ENCODE measurements around the gene INSIG1.

Gene INSIG1

GRCh38 chr7:155324012-155324917 lies 26.6 kb downstream of the INSIG1 start:
- no peak for DNase-seq (ENCODE audit: extremely low read depth, low read depth)
- no peak overlapping the region for H3K4me3 ChIP-seq (replicated peaks; ENCODE audit: low read depth, low read length)
- TF ChIP-seq CTCF (IDR thresholded peaks at IDR 0.05; ENCODE audit: low read depth, low read length, missing control alignments) = no peak

GRCh38 chr7:155324918-155325235 lies 27.2 kb downstream of the INSIG1 start:
- no peak for TF ChIP-seq CTCF (IDR thresholded peaks at IDR 0.05; ENCODE audit: low read depth, low read length, missing control alignments)
- H3K4me3 ChIP-seq (replicated peaks; ENCODE audit: low read depth, low read length) = no peak overlapping the region
- DNase-seq (ENCODE audit: extremely low read depth, low read depth) = no peak

- H3K4me3 ChIP-seq (replicated peaks; ENCODE audit: low read depth, low read length) = no peak overlapping the region
- TF ChIP-seq CTCF (IDR thresholded peaks at IDR 0.05; ENCODE audit: low read depth, low read length, missing control alignments) = no peak
- no peak for DNase-seq (ENCODE audit: extremely low read depth, low read depth)
Observed at GRCh38 chr7:155326385-155326784, 28.7 kb downstream of the INSIG1 start.

GRCh38 chr7:155327590-155328320 lies 30.1 kb downstream of the INSIG1 start:
- H3K4me3 ChIP-seq (replicated peaks; ENCODE audit: low read depth, low read length) = no peak overlapping the region
- no peak for TF ChIP-seq CTCF (IDR thresholded peaks at IDR 0.05; ENCODE audit: low read depth, low read length, missing control alignments)
- DNase-seq (ENCODE audit: extremely low read depth, low read depth) = no peak

GRCh38 chr7:155329225-155329624 lies 31.5 kb downstream of the INSIG1 start:
- no peak for TF ChIP-seq CTCF (IDR thresholded peaks at IDR 0.05; ENCODE audit: low read depth, low read length, missing control alignments)
- H3K4me3 ChIP-seq (replicated peaks; ENCODE audit: low read depth, low read length) = no peak overlapping the region
- no peak for DNase-seq (ENCODE audit: extremely low read depth, low read depth)

GRCh38 chr7:155331396-155331795 lies 33.7 kb downstream of the INSIG1 start:
- TF ChIP-seq CTCF (IDR thresholded peaks at IDR 0.05; ENCODE audit: low read depth, low read length, missing control alignments) = no peak
- no peak for DNase-seq (ENCODE audit: extremely low read depth, low read depth)
- no peak overlapping the region for H3K4me3 ChIP-seq (replicated peaks; ENCODE audit: low read depth, low read length)
